Measurements from ENCODE around the gene UST.

Gene UST, protein sequence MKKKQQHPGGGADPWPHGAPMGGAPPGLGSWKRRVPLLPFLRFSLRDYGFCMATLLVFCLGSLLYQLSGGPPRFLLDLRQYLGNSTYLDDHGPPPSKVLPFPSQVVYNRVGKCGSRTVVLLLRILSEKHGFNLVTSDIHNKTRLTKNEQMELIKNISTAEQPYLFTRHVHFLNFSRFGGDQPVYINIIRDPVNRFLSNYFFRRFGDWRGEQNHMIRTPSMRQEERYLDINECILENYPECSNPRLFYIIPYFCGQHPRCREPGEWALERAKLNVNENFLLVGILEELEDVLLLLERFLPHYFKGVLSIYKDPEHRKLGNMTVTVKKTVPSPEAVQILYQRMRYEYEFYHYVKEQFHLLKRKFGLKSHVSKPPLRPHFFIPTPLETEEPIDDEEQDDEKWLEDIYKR

GRCh38 chr6:148746363-148747144, at the start of gene UST:
TSS of gene UST (plus strand) at chr6:148747030. CDS start at chr6:148747431, 401 bp downstream.
- DNase-seq: peak; percentile 56

- no peak for DNase-seq
These were observed 48.9 kb upstream of the UST start for GRCh38 chr6:148697895-148698440.

GRCh38 chr6:148698671-148699180, 48.1 kb upstream of the UST start:
- DNase-seq: no peak

- no peak for DNase-seq
These were observed 46.6 kb upstream of the UST start for GRCh38 chr6:148700047-148700715.

DNA sequence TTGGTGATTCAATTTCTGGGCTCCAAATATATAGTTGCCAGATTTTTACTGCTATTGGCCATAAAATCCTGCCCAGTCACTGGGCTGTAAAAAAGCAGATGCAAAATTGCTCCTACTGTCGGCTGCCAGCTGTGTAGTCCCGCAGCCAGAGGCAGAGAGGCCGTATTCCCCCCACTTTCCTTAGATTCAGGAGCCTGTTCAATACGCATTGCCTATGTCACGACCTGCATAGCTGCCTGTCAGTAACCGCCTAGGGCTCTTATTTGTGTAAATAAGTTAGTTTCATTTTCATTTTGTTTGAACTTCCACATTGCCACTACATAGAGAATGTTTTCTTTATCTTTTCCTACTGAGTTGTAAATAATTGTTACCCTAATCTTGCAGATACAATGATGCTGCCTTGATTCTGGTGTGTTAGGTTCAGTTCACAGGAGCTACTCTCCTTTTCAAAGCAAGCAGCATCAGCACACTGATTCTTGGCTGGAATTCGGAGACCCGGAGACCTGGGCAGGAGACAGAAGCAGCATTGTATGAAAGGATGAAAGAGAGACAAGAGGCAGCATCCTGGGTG, 46.0 kb upstream of the UST start:
- no peak for DNase-seq

DNA sequence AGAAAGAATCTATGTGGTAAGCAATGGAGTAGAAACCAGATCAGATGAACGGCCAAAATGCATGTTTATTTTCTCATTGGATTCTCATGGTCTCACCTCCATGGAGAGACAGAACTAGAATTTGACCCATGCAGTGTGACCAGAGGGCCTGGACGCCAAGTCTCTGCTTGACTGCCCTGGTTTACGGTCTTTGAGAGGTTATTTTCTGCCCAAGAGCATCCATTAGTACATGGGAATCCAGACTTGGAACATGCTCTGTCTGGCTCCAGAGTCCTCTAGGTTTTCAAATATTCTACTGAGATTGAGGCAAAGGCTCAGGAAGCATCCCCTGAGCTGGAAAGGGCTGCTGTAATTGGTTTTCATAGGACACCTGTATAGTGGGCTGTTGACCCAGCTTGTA, 45.5 kb upstream of the UST start:
- DNase-seq: no peak

GRCh38 chr6:148703900-148704299, 42.9 kb upstream of the UST start:
- no peak for DNase-seq

DNA sequence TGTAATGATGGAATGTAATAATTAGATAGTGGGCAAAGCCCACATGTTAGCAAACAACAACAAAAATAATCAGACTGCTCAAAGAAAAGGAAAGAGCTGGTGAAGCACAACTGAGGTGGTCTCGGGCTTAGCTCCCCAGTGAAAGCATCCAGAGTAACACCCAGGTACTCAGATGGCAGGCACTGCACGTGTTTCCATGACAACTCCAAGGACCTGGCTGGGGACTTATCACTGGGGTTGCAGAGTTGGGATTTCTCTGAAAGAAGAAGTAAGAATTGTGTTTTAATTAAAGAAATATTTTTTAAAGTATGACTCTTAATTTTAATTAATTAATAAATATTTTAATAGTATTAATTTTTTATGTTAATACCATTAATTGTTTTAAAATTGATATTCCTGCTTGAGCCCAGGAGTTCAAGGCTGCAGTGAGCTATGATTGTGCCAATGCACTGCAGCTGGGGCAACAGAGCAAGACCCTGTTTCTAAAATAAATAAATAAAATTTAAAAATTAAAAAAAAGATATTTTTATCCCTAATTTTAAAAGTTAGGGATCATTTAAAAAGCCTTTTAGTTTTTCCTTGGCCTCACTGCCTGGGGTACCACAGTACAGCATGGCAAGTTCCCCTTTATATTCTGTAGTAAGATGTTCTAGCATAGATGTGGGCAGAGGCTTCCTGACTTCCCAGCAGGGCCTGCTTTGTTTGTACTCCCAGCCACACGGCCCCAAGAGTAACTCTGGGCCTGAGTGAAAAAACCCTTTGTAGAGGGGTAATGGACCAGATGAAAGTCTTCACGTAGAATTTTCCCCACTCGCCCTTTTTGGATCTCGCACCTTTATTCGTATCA, 42.2 kb upstream of the UST start:
- DNase-seq: no peak

- DNase-seq: no peak
These were observed 38.1 kb upstream of the UST start for GRCh38 chr6:148708707-148709106.

GRCh38 chr6:148709577-148709976, 37.3 kb upstream of the UST start:
- DNase-seq: no peak

GRCh38 chr6:148711833-148712654, 34.8 kb upstream of the UST start:
- DNase-seq: no peak

- DNase-seq: no peak
These were observed 33.6 kb upstream of the UST start for GRCh38 chr6:148713033-148713738.

- no peak for DNase-seq
These were observed 32.9 kb upstream of the UST start for GRCh38 chr6:148713921-148714320.

GRCh38 chr6:148716811-148717210, 30.0 kb upstream of the UST start:
- DNase-seq: no peak

GRCh38 chr6:148720406-148720805, 26.4 kb upstream of the UST start:
- no peak for DNase-seq

DNA sequence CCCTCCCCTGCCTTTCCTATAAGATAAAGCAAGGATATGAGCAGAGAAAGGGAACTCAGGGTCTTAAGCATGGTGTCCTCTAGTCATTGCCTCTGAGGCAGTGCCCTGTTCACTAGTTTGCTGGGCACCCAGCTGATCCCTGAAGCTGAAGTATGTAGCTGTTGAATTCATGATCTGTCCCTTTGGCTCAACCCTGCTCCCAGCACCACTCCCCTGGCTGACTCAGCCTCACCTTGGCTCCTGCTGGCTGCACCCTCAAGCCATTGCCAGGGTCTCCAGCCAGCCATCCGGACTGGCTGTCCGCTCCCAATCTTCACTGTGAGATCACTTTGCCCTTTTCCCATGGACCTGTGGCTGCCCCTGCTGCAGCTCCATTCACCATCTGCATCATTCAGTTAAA, 25.9 kb upstream of the UST start:
- no peak for DNase-seq

- no peak for DNase-seq
These were observed 23.3 kb upstream of the UST start for GRCh38 chr6:148723484-148723883.

GRCh38 chr6:148724428-148724827, 22.4 kb upstream of the UST start:
- no peak for DNase-seq

DNA sequence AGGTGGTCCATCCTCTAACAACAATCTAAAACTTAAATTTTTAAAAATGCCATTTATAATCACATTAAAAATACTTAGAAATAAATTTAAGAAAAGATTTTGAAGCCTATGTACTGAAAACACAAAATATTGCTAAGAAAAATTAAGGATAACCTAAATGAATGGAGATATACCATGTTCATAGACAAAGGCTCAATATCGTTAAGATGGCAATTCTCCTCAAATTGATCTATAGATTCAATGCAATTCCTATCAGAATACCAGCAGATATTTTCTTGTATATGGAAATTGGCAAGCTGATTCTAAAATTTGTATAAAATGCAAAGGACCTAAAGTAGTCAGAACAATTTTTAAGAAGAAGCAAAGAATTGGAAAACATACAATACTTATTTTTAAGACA, 19.7 kb upstream of the UST start:
- no peak for DNase-seq

- DNase-seq: no peak
These were observed 10.8 kb upstream of the UST start for GRCh38 chr6:148735989-148736388.
